GM18502 (cell line): ENCODE results near the gene MKRN2OS.
A peak's percentile ranks its signal among the peaks of the same experiment; 100 is the strongest.

ENCODE experiments used
- ATAC-seq: cut with Tn5 transposase; IDR thresholded peaks from one replicate; pipeline ENCODE4 v1.9.1; 2021; ENCODE audit warnings: mild to moderate bottlenecking; ENCODE audit not compliant: unreplicated experiment, poor library complexity

The MKRN2OS gene, protein sequence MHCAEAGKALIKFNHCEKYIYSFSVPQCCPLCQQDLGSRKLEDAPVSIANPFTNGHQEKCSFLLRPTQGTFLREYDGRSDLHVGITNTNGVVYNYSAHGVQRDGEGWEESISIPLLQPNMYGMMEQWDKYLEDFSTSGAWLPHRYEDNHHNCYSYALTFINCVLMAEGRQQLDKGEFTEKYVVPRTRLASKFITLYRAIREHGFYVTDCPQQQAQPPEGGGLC

DNA sequence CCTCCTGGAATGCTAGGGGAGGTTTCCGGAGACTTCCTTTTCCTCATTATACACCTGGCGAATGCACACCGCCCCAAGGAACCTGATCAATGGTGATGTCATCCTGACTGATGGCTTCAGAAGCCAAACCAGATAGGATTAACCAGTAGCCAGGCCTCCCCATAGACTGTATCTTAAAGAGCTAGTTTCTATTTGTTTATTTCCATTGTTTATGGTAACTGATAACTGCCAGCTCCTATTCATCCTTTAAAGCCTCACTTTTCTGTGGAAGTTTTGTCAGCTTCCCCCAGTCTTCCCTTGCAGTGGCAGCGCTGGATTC, at the start of gene MKRN2OS:
Gene MKRN2OS (minus strand): TSS at position 27 of the 319 bp plus-strand sequence. CDS start 35 bp downstream, outside the sequence.
- no peak for ATAC-seq

DNA sequence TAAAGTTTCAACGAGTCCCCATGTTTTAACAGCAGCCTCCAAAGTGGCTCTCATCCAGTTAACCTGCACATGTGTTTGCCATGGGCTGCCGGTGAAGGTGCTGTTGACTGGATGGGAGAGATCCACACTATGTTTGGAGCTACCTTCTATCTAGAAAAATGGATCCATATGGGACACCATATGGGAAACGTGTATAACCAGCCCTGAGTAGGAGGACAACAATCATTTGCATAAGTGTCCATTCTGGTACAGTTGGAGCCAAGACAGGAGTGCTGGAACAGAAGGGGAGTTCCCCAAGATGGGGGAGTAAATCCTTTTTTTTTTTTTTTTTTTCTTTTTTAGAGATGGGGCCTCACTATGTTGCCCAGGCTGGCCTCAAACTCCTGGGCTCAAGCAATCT, 48.2 kb upstream of the MKRN2OS start:
- no peak for ATAC-seq

DNA sequence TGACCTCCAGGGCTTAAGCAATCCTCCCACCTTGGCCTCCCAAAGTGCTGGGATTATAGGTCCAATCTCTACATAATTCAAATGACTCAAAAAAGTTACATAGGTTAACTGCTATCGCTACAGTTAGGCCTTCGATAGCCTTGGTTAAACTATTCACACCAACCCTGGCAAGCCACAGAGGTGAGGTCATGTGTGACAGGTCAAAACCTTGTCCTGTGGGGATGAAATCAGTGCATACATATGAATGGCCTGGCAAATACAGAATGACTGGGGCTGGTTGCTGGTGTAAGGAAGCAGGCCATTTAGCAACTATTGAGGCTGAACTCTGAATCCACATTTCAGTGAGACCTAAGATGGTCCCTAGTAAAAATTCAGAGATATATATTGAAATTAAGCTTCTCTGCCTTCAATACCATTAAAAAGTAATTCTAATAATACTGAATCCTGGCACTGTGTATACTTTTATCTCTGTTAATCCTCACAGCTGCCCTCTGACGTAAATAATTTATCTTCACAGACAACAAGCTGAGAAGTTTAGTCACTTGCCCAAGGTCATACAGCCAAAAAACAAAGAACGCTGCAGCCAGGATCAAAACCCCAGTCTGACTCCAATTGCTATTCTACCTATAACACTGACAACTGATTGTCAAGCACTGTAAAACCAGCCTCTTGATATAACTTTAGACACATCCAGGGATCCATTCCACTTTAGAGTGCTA, 46.9 kb upstream of the MKRN2OS start:
- no peak for ATAC-seq

DNA sequence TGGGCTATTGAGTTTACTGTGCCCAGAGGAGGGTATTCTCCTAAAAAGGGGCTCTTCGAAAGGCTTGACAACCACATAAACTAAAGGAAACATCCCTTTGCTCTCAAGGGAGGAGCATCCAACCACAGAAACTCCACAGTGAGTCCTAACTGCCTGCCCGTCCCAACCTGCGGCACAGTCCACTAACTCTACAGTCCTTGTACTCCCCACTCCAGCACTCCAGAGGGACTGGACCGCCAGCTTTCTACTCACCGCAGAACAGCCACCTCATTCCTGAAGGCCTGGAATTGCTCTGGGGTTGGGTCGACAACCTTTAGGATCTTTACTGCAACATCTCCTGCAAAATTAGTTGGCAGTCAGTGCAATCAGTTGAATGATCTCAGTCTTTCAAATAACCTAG, 46.2 kb upstream of the MKRN2OS start:
- no peak for ATAC-seq

DNA sequence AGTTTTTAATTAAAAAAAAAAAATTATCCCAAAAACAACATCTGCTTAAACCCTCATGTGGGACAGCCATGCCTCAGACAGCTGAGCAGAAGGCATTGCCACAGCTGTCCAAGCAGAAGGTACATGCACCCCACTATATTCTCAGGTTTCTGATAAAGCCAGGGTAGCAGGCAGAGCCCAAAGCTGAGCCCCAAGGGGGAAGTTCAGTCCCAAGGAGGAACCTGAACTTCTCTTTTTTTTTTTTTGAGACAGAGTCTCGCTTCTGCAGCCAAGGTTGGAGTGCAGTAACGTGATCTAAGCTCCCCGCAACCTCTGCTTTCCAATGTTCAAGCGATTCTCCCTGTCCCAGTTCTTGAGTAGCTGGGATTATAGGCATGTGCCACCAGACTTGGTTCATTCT, 44.8 kb upstream of the MKRN2OS start:
- ATAC-seq = no peak

DNA sequence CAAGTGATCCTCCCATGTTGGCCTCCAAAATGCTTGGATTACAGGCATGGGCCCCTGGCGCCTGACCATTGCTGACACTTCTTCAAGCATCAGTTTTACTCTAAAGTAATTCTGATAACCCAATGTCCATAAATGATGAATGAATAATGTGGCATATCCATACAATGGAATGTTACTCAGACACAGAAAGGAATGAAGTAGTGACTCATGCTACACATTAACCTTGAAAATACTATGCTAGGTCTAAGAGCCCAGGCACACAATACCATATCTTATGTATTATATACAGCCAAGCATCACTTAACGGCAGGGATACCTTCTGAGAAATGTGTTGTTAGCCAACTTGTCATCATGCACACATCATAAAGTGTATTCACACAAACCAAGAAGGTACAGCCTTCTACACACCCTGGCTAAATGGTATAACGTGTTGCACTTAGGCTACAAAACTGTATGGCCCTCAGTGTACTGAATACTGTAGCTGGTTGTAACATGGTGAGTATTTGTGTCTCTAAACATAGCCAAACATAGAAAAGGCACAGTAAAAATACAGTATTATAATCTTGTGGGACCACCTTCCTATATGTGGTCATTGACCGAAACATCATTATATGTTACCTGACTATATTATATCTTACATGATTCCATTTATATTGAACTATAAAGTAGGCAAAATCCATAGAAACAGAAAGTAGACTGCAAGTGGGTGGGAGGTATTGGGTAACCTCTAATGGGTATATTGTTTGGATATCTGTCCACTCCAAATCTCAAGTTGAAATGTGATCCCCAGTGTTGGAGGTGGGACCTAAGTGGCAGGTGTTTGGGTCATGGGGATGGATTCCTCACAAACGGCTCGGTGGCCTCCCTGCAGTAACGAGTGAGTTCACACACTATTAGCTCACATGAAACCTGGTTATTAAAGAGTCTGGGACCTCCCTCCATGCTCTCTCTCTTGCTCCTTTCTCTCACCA, 43.0 kb upstream of the MKRN2OS start:
- ATAC-seq = no peak

DNA sequence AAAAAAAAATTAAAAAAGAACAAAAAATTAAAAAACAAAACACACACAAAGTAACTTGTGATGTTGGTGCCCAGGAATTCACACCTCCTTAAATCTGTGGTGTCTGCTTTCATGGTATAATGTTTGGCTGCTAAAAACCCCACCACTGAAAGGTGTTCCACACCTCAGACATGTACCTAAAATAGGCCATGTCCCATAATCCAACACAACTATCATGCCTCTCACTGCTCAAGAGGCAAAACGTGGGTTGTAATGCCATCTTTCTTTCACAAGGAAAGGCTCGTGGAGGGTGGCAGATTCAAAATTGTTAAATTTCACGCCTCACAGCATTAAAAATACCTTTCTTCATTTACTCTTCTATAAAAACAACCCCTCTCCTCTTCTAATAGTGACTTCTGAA, 41.1 kb upstream of the MKRN2OS start:
- no peak for ATAC-seq

DNA sequence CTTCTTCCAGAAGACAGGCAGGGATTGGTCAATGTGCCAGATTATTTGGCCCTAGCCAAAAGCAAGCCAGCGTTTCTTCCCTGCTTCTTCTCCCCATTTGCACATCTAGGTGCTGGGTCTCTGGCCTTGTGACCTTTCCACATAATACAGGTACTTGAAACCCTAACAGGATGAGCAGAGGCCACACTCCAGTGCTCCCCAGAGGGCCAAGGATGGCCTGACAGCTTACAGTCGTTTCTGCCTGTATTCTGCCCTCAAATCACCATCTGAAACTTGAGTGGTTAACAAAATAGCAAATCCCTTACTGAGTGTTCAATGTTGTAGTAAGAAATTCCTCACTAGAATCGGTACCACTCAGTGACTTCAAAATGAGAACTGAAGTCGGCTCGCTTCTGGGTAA, 40.7 kb upstream of the MKRN2OS start:
- ATAC-seq = peak; percentile 59

DNA sequence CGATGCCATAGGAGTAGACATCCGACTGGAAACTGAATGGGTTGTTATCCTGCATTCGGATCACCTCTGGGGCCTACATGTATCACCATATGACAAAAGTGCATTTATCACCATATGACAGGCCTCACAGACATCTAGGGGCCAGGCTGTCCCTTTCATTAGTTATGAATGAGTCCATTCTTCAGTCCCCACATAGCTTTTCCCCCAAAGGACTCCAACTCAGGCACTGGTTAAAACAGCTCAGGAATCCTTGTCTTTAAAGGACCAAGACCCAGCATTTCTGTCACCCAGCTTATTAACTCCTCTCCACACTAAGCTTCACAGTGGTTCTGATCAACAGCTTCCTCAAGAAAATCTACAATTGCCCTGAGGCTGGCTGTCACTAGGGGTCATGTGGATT, 39.9 kb upstream of the MKRN2OS start:
- no peak for ATAC-seq

DNA sequence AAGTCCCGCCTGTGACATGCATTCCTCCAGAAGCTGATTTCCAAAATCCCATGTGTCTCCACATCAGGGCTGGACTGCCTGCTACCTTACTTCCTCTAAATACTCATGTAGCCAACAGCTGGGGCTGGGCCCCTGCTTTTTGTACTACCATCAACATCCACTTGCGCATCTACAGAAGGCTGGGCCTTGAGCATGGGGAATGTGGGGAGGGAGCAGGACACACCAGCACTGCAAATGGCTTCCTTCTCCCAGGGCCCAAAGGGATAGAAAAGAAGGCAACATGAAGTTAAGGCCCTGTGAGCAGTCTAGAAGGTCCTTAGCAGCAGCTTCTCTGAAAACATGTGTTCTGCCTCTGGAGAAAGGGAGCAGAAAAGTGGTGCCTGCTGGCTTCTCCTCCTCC, 38.8 kb upstream of the MKRN2OS start:
- no peak for ATAC-seq

DNA sequence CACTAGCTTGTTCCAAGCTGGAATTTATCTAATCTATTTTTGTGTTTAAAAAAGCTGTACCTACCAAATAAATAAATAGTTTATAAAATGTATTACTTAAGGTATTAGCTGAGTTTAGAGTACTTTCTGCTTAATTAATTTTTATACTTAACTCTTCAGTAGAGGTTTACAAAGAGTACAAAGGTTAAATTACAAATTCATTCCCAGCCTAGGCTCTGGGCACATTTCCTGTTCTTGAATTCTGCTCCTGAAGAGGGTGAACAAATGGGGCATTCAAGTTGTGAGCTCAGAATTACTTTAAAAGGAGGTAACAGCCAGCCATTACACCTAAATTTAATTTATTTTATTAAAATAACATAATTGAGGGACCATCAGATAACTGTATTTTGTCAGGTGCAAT, 38.0 kb upstream of the MKRN2OS start:
- no peak for ATAC-seq

DNA sequence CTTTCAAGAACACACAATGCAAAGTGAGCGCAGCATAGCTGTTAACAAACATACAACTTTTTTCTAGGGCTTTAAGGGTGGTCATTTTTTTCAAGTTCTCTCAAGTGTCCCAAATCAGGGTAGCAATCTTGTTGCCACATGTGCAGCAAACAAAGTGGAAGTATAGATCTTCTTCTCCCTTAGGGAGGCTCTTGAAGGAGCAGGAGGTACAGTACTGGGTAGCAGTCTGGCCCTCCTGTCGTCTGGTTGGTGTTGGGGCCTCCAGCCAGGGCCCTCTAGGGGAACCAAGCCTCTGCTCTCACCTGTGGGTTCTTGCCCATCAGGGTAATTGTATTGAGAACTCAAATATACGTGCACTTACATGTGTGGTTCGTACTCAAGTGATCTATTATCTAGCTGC, 37.4 kb upstream of the MKRN2OS start:
- ATAC-seq = no peak

DNA sequence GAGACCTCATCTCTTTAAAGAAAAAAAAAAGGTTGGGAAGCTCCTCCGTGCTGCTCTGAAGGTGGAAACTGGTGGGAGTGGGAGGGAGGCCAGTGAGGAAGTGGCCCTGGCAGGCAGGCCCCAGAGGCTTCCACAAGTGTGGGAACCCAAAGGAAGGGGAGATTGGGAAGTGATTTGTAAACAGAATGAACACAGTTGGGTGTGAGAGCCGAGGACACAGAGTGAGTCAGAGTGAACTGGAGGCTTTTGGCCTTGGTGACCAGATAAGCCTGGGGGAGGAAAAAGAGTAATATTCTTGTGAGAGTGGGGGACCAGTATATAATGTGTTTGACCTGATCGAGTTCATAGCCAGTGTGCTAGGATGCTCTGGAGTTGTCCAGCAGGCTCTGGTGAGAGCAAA, 34.6 kb upstream of the MKRN2OS start:
- no peak for ATAC-seq

DNA sequence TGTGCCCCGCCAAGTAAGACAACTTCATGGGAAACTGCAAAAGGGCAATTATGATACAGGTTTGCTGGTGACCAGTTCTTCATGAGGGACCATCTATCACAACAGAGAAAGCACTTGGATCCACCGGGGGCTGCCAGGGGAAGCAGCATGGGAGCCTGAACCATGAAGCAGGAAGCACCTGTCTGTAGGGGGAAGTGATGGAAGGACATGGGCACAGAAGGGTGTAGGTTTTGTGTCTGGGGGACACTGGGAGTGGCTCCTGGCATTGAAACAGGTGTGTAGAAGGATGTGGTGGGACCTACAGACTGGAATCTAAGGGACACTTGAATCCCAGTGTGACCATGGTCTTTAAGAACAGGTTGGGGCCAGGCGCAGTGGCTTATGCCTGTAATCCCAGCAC, 34.2 kb upstream of the MKRN2OS start:
- no peak for ATAC-seq

DNA sequence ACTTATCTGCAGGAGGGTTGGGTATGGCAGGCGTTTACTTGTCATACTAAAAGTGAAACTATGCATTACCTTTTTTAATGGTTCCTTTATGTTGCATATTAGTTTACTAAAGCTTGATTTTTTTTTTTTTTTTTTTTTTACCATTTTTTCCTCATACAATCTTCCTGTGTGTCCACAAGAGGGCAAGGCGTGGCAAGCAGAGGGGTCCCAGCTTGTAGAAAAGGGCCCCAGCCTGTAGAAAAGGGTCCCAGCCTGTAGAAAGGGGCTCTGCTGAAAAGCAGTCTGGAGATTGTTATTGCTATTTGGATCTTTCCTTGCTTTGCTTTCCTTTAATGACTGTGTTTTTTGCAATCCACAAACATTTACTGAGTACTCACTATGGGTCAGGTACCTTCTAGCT, 33.4 kb upstream of the MKRN2OS start:
- no peak for ATAC-seq

DNA sequence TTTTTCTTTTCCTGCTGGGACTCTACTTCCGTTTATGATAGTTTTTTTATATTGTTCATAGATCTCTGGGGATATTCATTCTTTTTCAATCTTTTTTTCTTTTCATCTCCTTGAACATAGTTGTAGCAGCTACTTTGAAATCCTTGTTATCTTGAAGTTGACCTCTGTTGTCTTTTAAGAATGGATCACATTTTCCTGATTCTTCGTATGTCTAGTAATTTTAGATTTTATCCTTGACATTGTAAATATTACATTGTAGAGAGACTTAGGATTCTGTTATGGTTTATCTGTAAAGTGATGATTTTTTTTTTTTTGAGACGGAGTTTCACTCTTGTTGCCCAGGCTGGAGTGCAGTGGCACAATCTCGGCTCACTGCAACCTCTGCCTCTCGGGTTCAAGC, 32.1 kb upstream of the MKRN2OS start:
- no peak for ATAC-seq

DNA sequence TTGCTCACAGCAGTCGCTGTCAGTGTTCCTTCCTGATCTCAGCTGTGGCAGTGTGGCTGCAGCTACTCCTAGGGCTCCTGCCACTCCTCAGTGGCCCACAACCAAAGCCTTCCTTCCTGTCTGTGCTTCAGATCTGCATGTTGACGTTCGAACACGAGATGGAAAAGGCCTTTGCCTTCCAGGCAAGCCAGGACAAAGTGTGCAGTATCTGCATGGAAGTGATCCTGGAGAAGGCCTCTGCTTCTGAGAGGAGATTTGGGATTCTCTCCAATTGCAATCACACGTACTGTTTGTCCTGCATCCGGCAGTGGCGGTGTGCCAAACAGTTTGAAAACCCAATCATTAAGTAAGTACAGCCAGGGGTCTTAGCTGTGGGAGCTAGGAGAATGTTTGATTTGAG, 29.4 kb upstream of the MKRN2OS start:
- ATAC-seq = no peak

DNA sequence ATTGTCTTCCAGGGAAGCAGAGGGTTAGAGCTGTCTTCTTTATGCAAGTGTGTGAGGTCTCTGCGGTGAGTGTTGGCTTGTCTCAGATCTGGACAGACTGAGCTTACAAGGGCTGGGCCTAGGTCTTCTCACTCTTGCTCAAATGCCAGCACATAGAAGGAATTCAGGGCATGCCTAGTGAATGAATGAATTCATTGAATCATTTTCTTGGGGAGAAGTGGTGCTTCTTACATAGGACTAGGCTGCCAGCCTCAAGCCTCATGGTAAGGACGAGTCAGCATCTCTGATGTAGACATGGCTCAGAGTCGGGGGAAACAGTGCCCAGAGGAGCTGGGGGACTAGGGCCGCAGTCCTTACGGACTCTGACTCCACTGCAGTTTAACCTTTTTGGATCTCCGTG, 28.8 kb upstream of the MKRN2OS start:
- ATAC-seq = no peak

DNA sequence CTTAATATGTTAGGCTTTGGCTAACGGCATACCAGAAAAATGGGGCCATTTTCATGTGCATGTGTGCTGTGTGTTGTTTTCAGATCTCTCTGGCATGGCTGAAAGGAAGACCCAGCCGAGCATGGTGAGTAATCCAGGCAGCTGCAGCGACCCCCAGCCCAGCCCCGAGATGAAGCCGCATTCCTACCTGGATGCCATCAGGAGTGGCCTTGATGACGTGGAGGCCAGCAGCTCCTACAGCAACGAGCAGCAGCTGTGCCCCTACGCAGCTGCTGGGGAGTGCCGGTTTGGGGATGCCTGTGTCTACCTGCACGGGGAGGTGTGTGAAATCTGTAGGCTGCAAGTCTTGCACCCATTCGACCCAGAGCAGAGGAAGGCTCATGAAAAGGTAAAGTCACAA, 26.7 kb upstream of the MKRN2OS start:
- no peak for ATAC-seq

DNA sequence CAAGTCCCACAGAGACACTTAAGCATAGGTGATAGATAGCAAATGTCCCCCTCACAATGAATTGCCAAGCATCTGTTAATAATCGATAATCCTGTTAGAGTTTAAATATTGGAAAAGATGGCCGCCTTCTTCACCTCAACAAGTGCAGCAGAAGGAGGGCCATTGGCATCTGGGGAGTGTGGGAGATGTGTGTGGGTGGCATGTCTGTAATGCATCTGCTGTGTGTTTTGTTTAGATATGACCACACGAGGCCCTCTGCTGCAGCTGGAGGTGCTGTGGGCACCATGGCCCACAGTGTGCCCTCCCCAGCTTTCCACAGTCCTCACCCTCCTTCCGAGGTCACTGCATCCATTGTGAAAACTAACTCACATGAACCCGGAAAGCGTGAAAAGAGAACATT, 24.5 kb upstream of the MKRN2OS start:
- no peak for ATAC-seq

DNA sequence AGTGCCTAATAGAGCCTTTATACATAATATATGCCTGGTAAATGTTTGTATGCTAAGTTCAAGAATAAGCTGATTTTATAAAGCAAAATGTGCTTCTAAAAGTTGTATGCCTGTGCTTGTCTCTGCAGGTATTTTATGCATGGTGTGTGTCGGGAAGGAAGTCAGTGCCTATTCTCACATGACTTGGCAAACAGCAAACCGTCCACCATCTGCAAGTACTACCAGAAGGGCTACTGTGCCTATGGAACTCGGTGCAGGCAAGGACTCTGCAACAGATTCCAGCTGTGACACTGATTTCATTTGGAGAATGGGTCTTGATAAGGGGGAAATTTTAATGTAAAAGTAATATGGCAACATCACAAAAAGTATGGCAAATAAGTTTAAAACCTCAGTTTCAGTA, 23.4 kb upstream of the MKRN2OS start:
- no peak for ATAC-seq
